GM21576 (cell line): ENCODE measurements around the gene ZNF521.
"Not testable (repeated sequence)": the region's sequence is repeated elsewhere in the genome, so short reads cannot be mapped to it uniquely, and the experiment has no call there.

Source experiments
- ATAC-seq: cut with Tn5 transposase; IDR thresholded peaks from one replicate; pipeline ENCODE4 v1.9.1; 2021; ENCODE audit warnings: mild to moderate bottlenecking, moderate library complexity; ENCODE audit not compliant: unreplicated experiment

ZNF521 gene

DNA sequence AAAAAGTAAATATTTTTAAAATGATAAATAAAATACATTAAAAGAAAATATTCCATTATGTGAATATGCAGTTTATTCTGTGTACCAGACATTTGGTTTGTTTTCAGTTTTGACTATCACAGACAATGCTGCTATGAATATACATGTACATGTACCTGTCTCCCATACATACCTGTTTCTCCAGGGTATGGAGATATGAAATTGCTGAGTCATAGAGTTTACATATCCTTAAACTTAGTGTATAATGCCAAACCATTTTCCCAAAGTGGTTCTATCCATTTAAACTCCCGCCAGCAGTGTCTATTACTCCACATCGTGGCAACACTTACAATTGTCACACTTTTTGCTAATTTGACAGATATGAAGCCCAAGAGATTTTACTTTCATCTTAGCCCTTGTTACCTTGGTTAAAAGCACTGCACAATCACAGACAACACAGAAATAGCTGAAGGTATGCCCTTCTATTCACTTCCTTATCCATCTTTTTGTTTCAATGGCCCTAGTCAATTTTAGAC, 56.3 kb downstream of the ZNF521 start:
- no peak for ATAC-seq

DNA sequence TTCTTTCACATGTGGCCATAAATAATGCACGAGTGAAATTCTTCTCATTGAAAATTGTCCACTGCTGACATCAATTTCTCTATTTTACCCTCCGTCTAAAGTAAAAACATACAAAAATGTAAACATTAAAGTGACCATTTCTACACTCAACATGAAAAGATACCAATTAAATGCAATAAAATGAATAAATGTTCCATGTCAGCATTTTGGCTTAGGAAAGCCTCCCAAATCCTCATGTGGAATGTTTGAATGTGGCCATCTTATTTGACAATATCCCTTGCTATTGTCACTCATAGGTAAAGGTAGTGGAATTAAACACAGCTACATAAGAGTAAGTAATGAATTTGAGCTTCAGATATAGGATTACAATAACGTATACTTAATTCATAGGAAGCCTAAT, 60.8 kb downstream of the ZNF521 start:
- ATAC-seq = no peak

DNA sequence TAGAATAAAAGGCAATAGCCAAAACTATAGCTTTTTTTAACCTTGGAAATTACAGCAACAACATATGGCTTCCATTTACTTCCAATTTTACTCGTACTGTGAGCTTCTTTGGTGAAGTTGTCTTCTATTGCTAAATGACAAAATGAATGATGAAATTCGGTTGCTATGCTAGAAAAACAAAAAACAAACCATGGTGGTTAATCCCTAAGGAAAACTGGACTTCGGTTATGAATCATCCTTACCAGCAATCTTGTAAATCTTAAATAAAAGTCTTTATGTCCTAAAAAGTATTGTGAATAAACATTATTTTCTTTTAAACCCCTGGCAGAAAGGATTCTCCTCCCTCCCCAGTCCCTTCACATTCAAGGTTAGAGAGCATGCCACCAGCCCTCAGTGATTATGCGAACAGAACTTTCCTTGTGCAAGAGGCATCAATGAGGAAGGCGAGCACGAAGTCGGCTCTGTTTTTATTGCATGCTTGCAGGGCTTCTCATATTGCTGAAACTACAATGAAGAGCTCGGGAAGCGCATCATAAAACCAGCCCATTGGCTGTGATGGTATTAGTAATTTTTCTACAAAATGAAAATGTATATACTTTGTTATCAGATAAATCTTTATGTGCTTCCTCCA, 62.9 kb downstream of the ZNF521 start:
- no peak for ATAC-seq

DNA sequence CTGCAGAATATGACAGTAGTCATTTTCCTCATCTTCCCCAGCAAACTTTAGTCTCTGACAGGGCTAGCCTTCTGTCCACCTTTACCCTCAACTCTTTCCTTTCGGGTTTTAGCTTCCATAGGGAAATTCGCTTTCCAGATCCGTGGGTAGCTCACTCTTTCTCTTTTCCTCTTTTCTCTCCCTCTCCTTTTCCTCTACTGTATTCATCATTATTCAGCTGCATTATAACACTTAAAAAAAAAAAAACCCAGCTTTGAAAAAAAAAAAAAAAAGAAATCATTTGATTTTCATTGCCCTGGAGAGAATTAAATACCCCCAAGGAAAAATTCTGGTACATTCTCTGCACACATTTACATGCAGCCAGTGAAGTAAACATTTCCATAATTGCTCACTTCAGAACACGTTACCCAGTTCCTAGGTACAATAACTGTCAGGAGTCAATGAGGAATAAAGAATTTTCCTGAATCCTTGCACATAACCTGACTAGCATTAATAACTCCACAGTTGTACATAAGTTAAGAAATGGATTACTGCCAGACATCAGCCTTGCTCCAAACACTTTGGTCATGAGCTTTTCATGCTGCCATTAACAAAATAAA, 63.5 kb downstream of the ZNF521 start:
- ATAC-seq = no peak

DNA sequence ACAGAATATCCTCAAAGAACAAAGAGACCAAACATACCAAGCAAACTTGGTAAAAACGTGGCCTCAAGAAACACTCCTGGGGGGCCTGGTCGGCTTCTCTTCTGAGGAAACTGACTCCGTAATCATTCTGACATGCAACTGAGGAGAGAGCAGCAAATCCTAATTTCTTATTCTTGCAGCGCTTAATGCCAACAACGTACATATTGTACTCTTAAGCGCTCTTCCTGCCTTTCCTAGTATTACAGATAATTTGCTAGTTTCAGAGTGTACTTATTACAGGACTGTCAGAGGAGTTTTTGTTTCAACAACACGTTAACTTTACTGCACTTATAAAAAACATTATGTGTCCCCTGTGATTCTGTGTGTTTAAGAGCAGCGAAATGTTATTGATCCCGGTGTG, 64.9 kb downstream of the ZNF521 start:
- no peak for ATAC-seq

GRCh38 chr18:25284861-25285550, 67.0 kb downstream of the ZNF521 start:
- ATAC-seq = no peak

DNA sequence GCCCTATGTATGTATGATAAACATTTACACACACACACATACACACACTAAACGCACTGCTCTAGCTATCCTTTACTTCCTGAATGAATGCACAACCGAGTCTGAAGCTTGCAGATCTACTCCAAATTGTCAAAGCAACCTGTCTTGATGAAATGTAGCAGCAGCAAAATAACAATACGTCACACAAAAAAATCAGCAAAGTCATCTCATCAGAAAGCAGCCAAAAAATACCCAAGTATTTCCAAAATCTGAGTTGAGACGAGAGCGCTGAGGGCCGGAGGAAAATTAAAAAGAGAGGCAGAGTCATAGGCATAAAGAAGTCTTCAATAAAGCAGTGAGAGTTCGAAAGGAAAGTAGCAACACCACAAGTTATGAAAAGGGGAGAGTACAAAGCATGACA, 67.7 kb downstream of the ZNF521 start:
- ATAC-seq = no peak

DNA sequence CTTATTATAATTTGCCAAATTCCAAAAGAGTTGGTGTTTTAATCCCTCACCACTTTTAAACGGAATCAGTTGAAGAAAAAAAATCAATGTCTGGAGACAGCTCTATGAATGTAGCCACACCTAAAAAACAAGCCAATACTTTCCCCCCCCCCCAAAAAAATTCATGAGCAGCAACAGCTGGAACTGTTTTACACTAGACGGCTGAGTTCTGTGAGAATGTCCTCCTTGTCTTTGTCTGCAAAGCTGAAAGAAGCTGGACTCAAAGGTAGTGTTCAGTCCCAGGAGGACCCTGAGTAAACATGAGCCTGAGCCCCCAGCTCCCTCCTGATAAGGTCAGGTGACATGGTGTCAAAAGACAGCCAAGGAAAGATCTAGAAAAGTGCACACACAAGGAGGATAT, 68.2 kb downstream of the ZNF521 start:
- no peak for ATAC-seq

DNA sequence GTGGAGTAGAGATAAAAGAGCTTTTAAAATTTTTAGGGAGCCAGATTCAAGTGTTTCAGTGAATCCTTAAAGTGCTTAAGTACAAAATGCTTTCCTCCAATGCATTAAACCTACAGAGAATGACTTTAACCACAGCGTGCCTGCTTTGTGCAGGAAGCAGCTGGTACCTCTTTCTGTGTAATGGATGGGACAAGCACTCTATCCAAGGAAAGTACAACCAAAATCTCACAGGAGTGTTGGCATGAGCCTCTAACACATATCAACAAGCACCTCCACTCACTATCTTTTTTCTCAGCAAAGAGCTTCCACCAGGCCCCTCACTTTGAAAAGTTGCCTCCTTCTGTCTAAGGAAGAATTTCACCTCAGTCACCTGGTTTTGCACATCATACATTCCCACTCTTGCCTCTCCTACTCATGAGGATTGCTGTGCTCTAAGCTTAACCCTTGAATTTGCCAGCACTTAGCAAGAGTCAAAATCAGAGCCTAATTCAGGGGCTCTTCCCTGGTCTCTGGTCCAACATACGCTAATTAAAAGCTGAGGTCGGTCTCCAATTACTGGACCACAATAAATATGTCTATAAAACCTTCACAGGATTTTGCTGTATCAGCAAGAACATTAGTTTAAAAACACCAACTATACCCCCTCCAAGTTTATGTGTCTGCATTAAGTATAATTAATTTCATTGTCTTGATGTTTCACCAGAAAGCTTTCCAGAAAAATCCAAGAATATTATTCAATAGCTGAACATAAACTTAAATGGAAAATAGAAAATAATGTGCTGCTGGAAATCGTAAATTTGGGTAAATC, 68.9 kb downstream of the ZNF521 start:
- no peak for ATAC-seq

DNA sequence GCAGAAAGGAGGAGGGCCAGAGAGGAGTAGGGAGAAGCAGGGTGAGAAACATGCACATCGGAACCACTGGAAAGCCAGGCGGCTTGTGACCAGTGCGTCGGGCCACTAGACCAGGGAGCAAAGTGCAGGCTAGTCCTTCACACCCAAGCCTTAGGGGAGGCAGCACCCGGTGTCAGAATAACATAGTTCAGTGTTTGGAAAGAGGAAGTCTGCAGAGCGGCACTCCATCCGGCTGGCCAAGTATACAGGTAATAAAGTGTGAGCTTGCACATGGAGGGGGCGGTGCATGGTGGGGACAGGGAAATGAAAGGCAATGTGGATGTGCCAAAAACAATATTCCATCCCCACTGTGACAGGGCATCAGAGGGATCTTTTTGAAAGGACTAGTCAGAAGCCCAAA, 69.7 kb downstream of the ZNF521 start:
- ATAC-seq = no peak

DNA sequence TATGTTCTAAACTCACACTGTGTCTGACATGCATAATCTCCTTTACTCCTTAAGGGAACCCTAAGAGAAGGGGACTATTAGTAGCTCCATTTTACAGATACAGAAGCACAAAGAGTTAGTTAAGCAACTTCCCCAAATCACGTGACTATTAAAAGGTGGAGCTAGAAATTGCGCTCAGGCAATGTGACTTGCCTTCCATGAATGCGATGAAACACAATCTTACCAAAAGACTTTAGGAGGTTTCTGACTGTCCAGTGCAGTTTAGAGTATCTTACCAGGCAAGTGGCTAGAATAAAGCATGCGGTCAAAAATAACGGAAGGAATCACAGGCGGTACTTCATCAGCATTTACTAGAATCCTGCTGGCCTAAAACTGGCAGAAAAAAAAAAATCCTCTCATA, 70.4 kb downstream of the ZNF521 start:
- no peak for ATAC-seq

DNA sequence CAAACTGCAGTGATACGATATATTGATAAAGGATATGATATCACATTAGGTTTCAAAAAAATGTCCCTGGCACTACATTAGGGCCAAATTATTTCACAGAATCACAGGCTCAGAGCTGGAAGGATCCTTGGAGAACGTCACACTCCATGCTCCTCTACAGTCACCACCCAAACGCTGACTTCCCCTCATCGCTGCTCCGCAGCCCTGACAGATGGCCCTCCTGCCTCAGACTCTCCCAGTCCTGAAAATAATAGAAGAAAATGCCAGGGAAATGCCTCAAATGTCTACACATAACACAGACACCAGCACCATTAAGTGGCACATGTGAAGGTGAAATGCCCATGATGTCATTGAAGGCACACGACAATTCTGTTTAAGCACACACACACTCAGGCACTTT, 72.0 kb downstream of the ZNF521 start:
- no peak for ATAC-seq

DNA sequence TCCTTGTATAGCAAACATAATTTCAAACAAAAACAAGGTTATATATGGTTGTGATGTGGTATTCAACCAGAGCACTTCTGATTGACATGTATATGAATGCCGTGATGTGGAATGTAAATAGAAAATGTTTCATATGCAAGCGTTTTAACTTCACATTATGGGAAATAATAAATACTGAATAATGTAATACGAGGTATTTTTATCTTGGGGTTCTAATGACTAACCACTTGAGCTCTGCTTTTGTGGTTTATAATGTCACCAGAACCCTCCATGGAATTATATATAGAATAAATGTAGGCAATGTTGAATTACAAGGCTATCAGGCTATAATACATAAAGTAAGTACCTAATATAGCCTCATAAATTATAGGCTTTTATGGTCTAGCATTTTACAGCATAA, 72.4 kb downstream of the ZNF521 start:
- no peak for ATAC-seq

GRCh38 chr18:25279133-25279532, 72.8 kb downstream of the ZNF521 start:
- no peak for ATAC-seq

- no peak for ATAC-seq
Measured at GRCh38 chr18:25278394-25278793, 73.6 kb downstream of the ZNF521 start.

DNA sequence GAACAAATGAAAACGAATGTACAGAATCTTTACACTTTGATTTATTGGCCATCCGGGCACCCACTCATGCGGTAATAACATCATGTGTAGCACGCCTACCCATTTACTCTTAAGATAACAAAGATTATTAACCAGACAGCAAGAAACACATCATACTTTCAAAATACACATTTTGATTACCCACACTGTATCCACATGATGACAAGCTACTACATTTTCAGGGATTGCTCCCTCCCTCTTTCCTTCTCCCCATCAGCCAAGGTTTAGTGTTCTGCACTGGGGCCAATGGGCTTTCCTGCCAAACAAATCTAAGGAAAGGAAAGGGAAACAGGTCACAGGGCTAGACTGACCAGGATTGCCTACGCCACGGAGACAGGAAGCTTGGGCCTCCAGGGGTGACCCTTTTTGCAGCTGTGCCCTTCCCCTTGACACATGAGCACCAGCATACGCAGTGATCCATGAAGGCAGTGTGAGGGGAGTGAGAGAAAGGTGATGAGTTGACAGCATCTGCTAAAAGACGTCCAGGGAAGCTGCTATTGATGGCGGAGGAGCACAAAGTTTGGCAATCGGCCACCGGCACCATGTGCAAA, 76.5 kb downstream of the ZNF521 start:
- ATAC-seq = no peak

DNA sequence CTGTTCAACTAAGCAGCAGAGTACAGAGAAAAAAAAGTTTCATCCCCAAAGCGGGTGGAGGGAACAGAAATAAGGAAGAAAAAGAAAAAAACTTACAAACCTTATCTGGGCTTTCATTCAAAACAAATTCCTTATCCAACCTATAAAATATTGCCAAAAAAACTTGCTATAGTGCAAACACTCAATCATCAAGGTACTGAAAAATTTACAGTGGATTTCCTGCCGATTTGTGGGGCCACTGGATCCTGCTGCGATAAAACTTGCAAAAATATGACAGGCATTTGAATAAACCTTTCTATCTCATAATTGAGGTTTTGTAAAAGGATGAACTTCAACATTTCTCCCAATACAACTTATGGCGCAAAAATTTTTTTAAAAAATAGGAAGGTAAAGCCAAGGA, 77.0 kb downstream of the ZNF521 start:
- ATAC-seq = no peak

DNA sequence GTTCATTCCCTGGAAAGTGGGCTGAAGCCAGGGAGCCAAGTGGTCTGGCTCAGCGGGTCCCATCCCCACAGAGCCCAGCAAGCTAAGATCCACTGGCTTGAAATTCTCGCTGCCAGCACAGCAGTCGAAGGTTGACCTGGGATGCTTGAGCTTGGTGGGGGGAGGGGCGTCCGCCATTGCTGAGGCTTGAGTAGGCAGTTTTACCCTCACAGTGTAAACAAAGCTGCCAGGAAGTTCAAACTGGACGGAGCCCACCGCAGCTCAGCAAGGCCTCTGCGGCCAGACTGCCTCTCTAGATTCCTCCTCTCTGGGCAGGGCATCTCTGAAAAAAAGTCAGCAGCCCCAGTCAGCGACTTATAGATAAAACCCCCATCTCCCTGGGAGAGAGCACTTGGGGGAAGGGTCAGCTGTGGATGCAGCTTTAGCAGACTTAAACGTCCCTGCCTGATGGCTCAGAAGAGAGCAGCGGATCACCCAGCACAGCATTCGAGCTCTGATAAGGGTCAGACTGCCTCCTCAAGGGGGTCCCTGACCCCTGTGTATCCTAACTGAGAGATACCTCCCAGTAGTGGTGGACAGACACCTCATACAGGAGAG, 84.9 kb downstream of the ZNF521 start:
- ATAC-seq = not testable (repeated sequence)

- no peak for ATAC-seq
Measured at GRCh38 chr18:25262920-25263319, 89.0 kb downstream of the ZNF521 start.

- no peak for ATAC-seq
Measured at GRCh38 chr18:25261768-25262167, 90.2 kb downstream of the ZNF521 start.

DNA sequence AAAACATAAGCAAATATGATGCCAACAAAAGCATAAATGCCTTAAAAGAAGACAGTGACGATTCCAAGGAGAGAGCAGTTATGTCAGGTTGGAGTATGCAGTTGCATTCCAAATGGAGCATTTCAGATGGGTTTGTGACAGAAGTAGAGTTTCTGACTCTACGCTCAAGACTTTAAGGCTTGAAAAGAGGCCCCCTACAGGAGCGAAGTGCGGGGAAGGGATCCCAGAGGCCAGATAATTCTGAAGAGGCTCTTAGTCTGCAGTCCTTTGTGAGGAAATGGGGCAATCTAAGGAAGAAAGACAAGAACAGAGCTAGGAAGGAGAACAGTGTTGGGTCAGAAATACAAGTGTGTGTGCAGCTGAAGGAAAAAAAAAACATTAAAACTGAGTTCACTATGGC, 95.5 kb downstream of the ZNF521 start:
- ATAC-seq = no peak
